Heart left ventricle (tissue), 16 donors: Measurements from ENCODE around the gene TGFBR3L. TPM values are rescaled to one million over a fixed set of nuclear protein-coding genes. Genes with fewer than 3 reads are reported as not detected.

Source experiments
- ATAC-seq, 4 donors: fragments of 200-7000 bp; cut with Tn5 transposase; one replicate each; pipeline ENCODE4 v1.9.1; 2020 to 2022; ENCODE audit warnings: moderate library complexity in 4 of 4, mild to moderate bottlenecking in 3 of 4, moderate number of reproducible peaks in 1 of 4
- DNase-seq, 5 donors: peaks; one replicate each; pipeline ENCODE4 v3.0.0-alpha.2; 2020
- H3K27ac ChIP-seq, 12 donors: fragments of 200-600 bp; sonication (generic) in 4 of 12; one replicate each; pipeline versions ENCODE4 v1.5.0 to v1.8.0; 2016 to 2022; ENCODE audit warnings: mild to moderate bottlenecking in 2 of 12
- H3K27me3 ChIP-seq, 9 donors: fragments of 200-600 bp; sonication (generic) in 2 of 9; one replicate each; pipeline versions ENCODE4 v1.5.1 to v1.8.0; 2016 to 2022; ENCODE audit warnings: mild to moderate bottlenecking in 3 of 9
- H3K36me3 ChIP-seq, 9 donors: fragments of 200-600 bp; sonication (generic) in 2 of 9; one replicate each; pipeline versions ENCODE4 v1.5.0 to v1.8.0; 2018 to 2022; ENCODE audit warnings: mild to moderate bottlenecking in 2 of 9
- H3K4me1 ChIP-seq, 12 donors: fragments of 200-600 bp; sonication (generic) in 4 of 12; one replicate each; pipeline versions ENCODE4 v1.5.0 to v1.8.0; 2016 to 2022; ENCODE audit warnings: mild to moderate bottlenecking in 3 of 12
- H3K4me3 ChIP-seq, 12 donors: fragments of 200-600 bp; sonication (generic) in 4 of 12; one replicate each; pipeline versions ENCODE4 v1.5.0 to v1.8.0; 2017 to 2022; ENCODE audit warnings: mild to moderate bottlenecking in 9 of 12, moderate library complexity in 4 of 12
- H3K9me3 ChIP-seq, 12 donors: fragments of 200-600 bp; sonication (generic) in 4 of 12; one replicate each; pipeline versions ENCODE4 v1.5.0 to v1.8.0; 2016 to 2022; ENCODE audit warnings: mild to moderate bottlenecking in 1 of 12
- CTCF ChIP-seq, 12 donors: fragments of 200-600 bp; sonication (generic) in 4 of 12; IDR thresholded peaks; one replicate each; pipeline versions ENCODE4 v1.5.0 to v1.8.0; 2018 to 2022; ENCODE audit warnings: antibody characterized with exemption in 12 of 12, mild to moderate bottlenecking in 5 of 12
- POLR2A ChIP-seq, 2 donors: fragments of 450-650 bp; IDR thresholded peaks; one replicate each; pipeline ENCODE4 v1.6.1; 2017; ENCODE audit warnings: antibody characterized with exemption in 2 of 2, mild to moderate bottlenecking in 2 of 2, moderate library complexity in 2 of 2
- WGBS, 4 donors: extraction: QIAGEN DNeasy Blood & Tissue Kit in 2 of 4; methylation state at CpG; one replicate each; pipeline versions ENCODE4 v1.1.5 to v1.1.7; 2013 to 2018; 5-methylcytosine and 5-hydroxymethylcytosine counted together
- intact Hi-C, 10 donors: fragments of 100-400 bp; cut with DNase I; formaldehyde crosslinking; loops; one replicate each; pipeline versions ENCODE4 v1.11.1 to v1.14.2; 2022
- polyA plus RNA-seq, 2 donors: library from polyadenylated mRNA; stranded (reverse); fragments of 200-250 nt; gene quantifications; one replicate each; pipeline ENCODE4 v1.2.3, GENCODE V29; 2013
- total RNA-seq, 9 donors: library from RNA; depleted of rRNA in 2 of 9; stranded (reverse); fragments of >200 nt in 2 of 9; fragmentation: NEBNext Ultra II Directional in 3 of 9; extraction: Animal tissue kit (Norgen Biotek cat#: 25700) in 3 of 9; gene quantifications; one replicate each; pipeline versions ENCODE4 v1.1.0 to v1.2.4, GENCODE V29; 2016 to 2023
- donor health status: ischemic (EF 13 %, LVEDD 7.1; RV severe dilation, severe dysfunction).
- donor health status: healthy with polysubstance abuse.
- donor health status: DM: no; HTN: yes; CAD: no.
- donor health status: DM: no; HTN: no; CAD: no.
- donor health status: ischemic (EF 25% LVEDD 6.9; RV normal size, moderate dysfunction).
- donor health status: ischemic (EF 25% LVEDD 5.7; RV mildly dilated, moderate dysfunction).
- donor health status: healthy.
- donor health status: DM: yes; HTN: yes; CAD: no.
- donor health status: ischemic (EF 35%, LVEDD 5.7; RV mildly dilated, moderate dysfunction).
- donor health status: nonischemic (EF 11% LVEDD 7.7; RV severe dilation, severe dysfunction).
- donor health status: DM: yes; HTN: yes; CAD: no.
- donor health status: PGD.
- donor health status: ischemic (EF 29% LVEDD 5.4; RV normal size, mild dysfunction).
- donor health status: nonischemic (EF 23%, LVEDD 6.1; RV moderate dilation, normal function).

Gene TGFBR3L
- total and polyA plus RNA-seq, 11 donors: 0.76 to 41.2 (median 6.8) TPM

DNA sequence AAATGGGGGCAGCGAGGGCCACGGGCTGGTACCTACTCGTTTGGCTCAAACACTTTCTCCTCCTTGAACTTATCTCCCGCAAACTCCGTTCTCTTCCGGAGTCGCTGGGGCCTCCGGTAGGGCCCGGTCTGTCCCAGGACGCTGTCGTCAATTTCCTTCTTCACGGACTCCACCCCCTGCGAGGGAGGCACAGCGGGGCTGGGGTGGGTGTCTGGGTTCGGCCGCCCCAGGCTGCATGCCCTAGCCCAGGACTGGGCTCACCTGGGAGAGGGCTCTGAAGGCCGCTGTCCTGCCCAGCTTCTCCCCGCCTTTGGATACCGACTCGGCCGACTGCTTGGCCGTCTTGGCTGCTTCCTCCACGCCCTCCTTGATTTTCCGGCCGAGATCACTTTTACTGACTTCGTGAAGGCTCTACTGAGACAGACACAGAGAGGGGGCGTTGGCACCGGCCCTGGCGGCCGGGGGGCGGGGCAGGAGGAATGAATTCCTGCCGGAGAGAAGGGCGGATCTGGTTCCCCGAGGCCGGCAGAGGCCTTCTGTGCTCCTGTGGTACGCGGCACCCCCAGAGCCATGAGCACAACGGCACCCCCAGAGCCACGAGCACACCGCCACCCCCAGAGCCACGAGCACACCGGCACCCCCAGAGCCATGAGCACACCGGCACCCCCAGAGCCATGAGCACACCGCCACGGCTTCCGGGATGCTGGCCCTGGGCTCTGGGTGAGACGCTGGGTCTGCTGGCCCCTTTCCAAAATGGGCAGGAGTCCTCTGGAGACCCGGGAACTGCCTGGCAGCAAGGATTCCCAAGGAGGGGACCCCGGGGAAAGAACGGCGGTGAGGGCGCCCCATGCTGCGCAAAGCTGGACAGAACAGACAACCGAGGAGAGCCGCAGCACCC, 19.4 kb downstream of the TGFBR3L start:
- H3K9me3 ChIP-seq: no peaks in the 10 kb centered on the region
- no peak for TF ChIP-seq POLR2A (IDR thresholded peaks at IDR 0.05)
- peak in 1 of 12 donors; percentile 0 for TF ChIP-seq CTCF (IDR thresholded peaks at IDR 0.05)
- no peak for ATAC-seq
- 82 to 91% (median 89%) methylated on average over 46 to 55 of the region's 55 CpGs for WGBS, 4 donors
- no peak overlapping the region for H3K4me3 ChIP-seq
- H3K27ac ChIP-seq: peak overlapping the region in 1 of 12 donors; percentile 34
- H3K4me1 ChIP-seq: peaks cover 0 to 15% (median 4%) of the 10 kb centered on the region in 12 donors
- DNase-seq: peak in 2 of 5 donors; percentile 20 to 23
- intact Hi-C loops: no loop called here
- peaks cover 19 to 94% (median 90%) of the 10 kb centered on the region in 9 donors for H3K36me3 ChIP-seq
- no peaks in the 10 kb centered on the region for H3K27me3 ChIP-seq

DNA sequence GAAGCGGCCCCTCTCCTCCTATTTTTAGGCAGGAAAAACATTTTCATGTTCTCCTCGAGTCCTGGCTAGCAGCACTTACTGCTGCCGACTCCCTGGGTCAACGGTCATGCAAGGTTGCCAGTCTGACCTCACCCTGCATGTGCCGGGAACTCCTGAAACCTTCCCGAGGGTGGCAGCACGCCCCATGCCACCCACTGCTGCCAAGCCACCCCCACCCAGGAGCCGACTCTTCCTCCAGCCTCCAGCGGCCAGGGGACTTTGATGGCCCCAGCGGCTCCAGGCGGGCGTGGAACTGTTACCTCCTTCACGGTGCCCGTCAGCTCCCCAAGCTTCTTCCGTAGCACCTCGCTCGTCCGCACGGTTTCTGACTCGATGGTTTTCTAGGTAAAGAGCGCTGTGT, 20.1 kb downstream of the TGFBR3L start:
- no peak overlapping the region for H3K4me3 ChIP-seq
- peaks cover 0 to 10% (median under 1%) of the 10 kb centered on the region in 12 donors for H3K4me1 ChIP-seq
- H3K36me3 ChIP-seq: peaks cover 19 to 100% (median 97%) of the 10 kb centered on the region in 9 donors
- intact Hi-C loops: no loop called here
- DNase-seq: peak in 1 of 5 donors; percentile 17
- no peak overlapping the region for H3K27ac ChIP-seq
- no peaks in the 10 kb centered on the region for H3K27me3 ChIP-seq
- H3K9me3 ChIP-seq: no peaks in the 10 kb centered on the region
- 90 to 92% (median 92%) methylated on average over 21 of the region's 21 CpGs for WGBS, 4 donors
- no peak for ATAC-seq
- no peak for TF ChIP-seq CTCF (IDR thresholded peaks at IDR 0.05)

DNA sequence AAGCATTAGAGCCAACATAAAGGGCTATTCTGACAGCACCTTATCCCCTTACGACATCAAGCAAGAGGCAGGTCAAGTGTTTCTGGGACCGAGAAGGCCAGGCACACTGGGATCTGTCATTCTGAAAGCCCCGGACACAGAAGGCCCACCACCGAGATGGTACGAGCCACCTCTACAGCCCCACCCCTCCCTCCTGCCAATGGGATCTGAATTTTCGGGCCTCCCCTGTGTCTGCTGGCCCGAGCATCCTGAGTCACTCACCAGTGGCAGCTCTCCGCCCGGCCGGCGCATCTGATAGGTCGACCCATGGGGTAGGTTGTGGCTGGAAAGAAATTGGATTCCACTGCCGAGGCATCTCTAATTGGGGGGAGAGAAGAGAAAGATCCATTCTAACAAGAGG, 26.2 kb downstream of the TGFBR3L start:
- H3K4me1 ChIP-seq: peaks cover 0 to 34% (median 15%) of the 10 kb centered on the region in 12 donors
- no peak overlapping the region for H3K4me3 ChIP-seq
- H3K9me3 ChIP-seq: no peaks in the 10 kb centered on the region
- intact Hi-C loops: loop anchor here in 9 of 10 donors (5.0 to 10.0 kb wide), 4 partner anchors 61 to 311 kb away; no protein-coding TSS in a partner anchor
- TF ChIP-seq CTCF (IDR thresholded peaks at IDR 0.05) (no peak), POLR2A (IDR thresholded peaks at IDR 0.05) (no peak)
- no peak for ATAC-seq
- H3K27me3 ChIP-seq: no peaks in the 10 kb centered on the region
- 89 to 94% (median 92%) methylated on average over 13 of the region's 13 CpGs for WGBS, 4 donors
- no peak overlapping the region for H3K27ac ChIP-seq
- H3K36me3 ChIP-seq: peaks cover 3 to 55% (median 51%) of the 10 kb centered on the region in 9 donors
- peak in 2 of 5 donors; percentile 17 to 55 for DNase-seq

GRCh38 chr19:7941895-7942596, 27.4 kb downstream of the TGFBR3L start:
- Histone ChIP-seq H3K27ac (no peak overlapping the region), H3K4me3 (peak overlapping the region in 9 of 12 donors; percentile 67 to 100 (median 86)), H3K36me3 (peaks cover 3 to 43% (median 39%) of the 10 kb centered on the region in 9 donors), H3K4me1 (peaks cover 0 to 25% (median 15%) of the 10 kb centered on the region in 12 donors), H3K27me3 (no peaks in the 10 kb centered on the region), H3K9me3 (no peaks in the 10 kb centered on the region)
- peak in 2 of 5 donors; percentile 20 to 30 for DNase-seq
- intact Hi-C loops: loop anchor here in 9 of 10 donors (2.0 to 10.0 kb wide), 5 partner anchors 60 to 310 kb away; no protein-coding TSS in a partner anchor
- WGBS, 4 donors: 86 to 93% (median 90%) methylated on average over 19 of the region's 19 CpGs
- no peak for ATAC-seq
- no peak for TF ChIP-seq CTCF (IDR thresholded peaks at IDR 0.05)
